ENCODE results near the gene HEXIM1.

- TF ChIP-seq CTCF (conservative IDR thresholded peaks at IDR 0.05; ENCODE audit: low read depth in 2 of 2) (peak; percentile 31 to 56; a peak in 3 of 4 replicates), EZH2 (IDR thresholded peaks at IDR 0.05; ENCODE audit: low read depth, unreplicated experiment) (no peak), ZNF331 (CRISPR knock-in tag; IDR thresholded peaks at IDR 0.05; ENCODE audit: low read depth) (no peak), CREB1 (CRISPR knock-in tag; IDR thresholded peaks at IDR 0.05; ENCODE audit: low read depth) (no peak), EZH2phosphoT487 (IDR thresholded peaks at IDR 0.05; ENCODE audit: unreplicated experiment) (no peak), REST (IDR thresholded peaks at IDR 0.05; ENCODE audit: unreplicated experiment) (no peak), POLR2AphosphoS5 (IDR thresholded peaks at IDR 0.05; ENCODE audit: low read depth) (peak; percentile 51; the same call in 1 of the 2 replicates), JUNB (IDR thresholded peaks at IDR 0.05; ENCODE audit: unreplicated experiment) (no peak), ETS1 (IDR thresholded peaks at IDR 0.05) (no peak)
Observed at GRCh38 chr17:45160447-45161287, 12.4 kb downstream of the HEXIM1 start.
